ENCODE data around the gene C1orf74. TPM values are rescaled to one million over a fixed set of nuclear protein-coding genes. Genes with fewer than 3 reads are reported as not detected.

The C1orf74 gene
- total RNA-seq, 1 experiment from 2014 or later = 5.7 TPM

DNA sequence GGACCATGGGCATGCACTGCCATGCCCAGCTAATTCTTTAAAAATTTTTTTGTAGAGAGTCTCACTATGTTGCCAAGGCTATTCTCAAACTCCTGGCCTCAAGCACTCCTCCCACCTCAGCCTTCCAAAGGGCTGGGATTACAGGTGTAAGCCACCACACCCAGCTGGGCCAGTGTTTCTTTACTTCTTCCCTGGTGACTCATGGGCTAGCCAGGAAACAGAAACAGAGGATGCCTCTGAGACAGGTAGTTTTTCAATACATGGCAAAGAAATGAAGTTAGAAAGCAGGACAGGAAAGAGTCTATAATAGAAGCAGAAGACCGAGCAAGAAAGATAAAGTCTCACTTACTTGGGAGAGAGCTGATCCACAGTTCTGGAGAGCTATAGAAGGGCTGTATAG is 7.6 kb upstream of the C1orf74 start:
- no peaks in the 10 kb centered on the region for H3F3A ChIP-seq (ENCODE audit: low read length, unreplicated experiment)
- H3K36me3 ChIP-seq (ENCODE audit: low read depth, low read length) = peaks cover 75% of the 10 kb centered on the region
- H3K27me3 ChIP-seq (ENCODE audit: low read length) = no peaks in the 10 kb centered on the region
- no TSS peak for BruUV-seq (replicated peaks)
- no peak overlapping the region for H3K4me3 ChIP-seq (ENCODE audit: low read length)
- intact Hi-C loops (cut with micrococcal nuclease) = no loop called here
- no peak overlapping the region; the same call in 1 of the 2 replicates for H3K27ac ChIP-seq (ENCODE audit: low read length)
- no peaks in the 10 kb centered on the region for H3K9me3 ChIP-seq (ENCODE audit: low read length)
- H3K9me2 ChIP-seq (replicated peaks; ENCODE audit: low read length) = no peaks in the 10 kb centered on the region
- ATAC-seq = peak; percentile 76
- H4K20me1 ChIP-seq (ENCODE audit: low read length) = no peaks in the 10 kb centered on the region
- no peak overlapping the region for H3K4me2 ChIP-seq (ENCODE audit: low read length)
- CTCF ChIA-PET = interaction anchor here (0.8 kb wide), 1 partner anchor 31 kb away, joined by 4 read pairs; no protein-coding TSS in a partner anchor
- no peak overlapping the region for H3K9ac ChIP-seq (ENCODE audit: low read length)
- POLR2A ChIA-PET (ENCODE audit: unreplicated experiment) = no interaction called here
- peaks cover 16% of the 10 kb centered on the region for H3K4me1 ChIP-seq (ENCODE audit: insufficient read depth, low read length)
- no peaks in the 10 kb centered on the region for H3K79me2 ChIP-seq (ENCODE audit: low read length)
- no peak overlapping the region for H2AFZ ChIP-seq (ENCODE audit: low read length)
- DNase-seq = peak; percentile 66
- TF ChIP-seq EZH2phosphoT487 (IDR thresholded peaks at IDR 0.05; ENCODE audit: borderline replicate concordance, low read length) = no peak
- no peak for TF ChIP-seq EZH2 (IDR thresholded peaks at IDR 0.05; ENCODE audit: low read length, unreplicated experiment)
- TF ChIP-seq, protein P1, sequence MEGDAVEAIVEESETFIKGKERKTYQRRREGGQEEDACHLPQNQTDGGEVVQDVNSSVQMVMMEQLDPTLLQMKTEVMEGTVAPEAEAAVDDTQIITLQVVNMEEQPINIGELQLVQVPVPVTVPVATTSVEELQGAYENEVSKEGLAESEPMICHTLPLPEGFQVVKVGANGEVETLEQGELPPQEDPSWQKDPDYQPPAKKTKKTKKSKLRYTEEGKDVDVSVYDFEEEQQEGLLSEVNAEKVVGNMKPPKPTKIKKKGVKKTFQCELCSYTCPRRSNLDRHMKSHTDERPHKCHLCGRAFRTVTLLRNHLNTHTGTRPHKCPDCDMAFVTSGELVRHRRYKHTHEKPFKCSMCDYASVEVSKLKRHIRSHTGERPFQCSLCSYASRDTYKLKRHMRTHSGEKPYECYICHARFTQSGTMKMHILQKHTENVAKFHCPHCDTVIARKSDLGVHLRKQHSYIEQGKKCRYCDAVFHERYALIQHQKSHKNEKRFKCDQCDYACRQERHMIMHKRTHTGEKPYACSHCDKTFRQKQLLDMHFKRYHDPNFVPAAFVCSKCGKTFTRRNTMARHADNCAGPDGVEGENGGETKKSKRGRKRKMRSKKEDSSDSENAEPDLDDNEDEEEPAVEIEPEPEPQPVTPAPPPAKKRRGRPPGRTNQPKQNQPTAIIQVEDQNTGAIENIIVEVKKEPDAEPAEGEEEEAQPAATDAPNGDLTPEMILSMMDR (conservative IDR thresholded peaks at IDR 0.05; ENCODE audit: low read depth, low read length) = no peak

DNA sequence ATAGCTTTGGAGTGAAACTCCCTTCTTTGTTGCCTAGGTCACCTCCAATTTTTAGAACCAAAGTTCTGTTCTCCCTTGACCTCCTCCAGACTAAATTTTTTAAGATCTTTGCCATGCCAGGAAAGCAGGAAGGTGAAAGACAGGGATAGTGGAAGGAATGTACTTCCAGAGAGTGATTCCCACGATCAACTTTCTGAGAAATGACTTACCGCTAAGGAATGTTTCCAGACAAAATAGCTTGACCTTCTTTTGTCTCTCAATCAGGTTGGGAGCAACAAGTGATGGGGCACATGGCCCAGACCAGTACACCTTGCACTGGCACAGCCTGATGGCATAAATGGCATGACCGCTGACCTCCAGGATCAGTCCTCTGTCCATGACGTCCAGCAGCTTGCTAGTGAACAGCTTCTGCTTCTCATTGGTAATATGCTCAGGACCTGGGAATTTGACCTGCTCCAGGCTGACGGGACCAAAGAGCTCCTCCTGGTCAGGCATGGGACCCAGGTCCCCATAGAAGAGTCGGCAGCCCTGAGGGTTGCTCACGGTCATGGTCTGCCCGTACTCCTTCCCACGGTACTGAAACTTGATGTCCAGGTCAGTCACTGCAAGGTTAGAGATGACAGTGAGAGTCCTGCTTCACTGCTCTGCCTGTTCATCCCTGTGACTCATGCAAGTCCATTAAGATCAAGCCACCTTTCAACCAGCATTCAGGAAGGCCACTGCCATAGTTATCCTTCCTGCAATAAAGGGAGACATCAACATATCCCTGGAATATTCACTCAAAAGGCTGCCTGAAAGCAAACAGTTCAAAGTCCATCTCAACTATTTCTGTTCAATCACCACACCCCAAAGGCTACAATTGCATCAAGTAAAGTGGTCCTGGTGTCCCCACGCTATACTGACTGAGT is 6.2 kb upstream of the C1orf74 start:
- H3K4me3 ChIP-seq (ENCODE audit: low read length) = no peak overlapping the region
- POLR2A ChIA-PET (ENCODE audit: unreplicated experiment) = no interaction called here
- no peak overlapping the region for H3K4me2 ChIP-seq (ENCODE audit: low read length)
- no peaks in the 10 kb centered on the region for H3K9me2 ChIP-seq (replicated peaks; ENCODE audit: low read length)
- no peaks in the 10 kb centered on the region for H3K9me3 ChIP-seq (ENCODE audit: low read length)
- no peaks in the 10 kb centered on the region for H3F3A ChIP-seq (ENCODE audit: low read length, unreplicated experiment)
- CTCF ChIA-PET = no interaction called here
- intact Hi-C loops (cut with micrococcal nuclease) = no loop called here
- DNase-seq = no peak
- H3K9ac ChIP-seq (ENCODE audit: low read length) = no peak overlapping the region
- no peaks in the 10 kb centered on the region for H4K20me1 ChIP-seq (ENCODE audit: low read length)
- H3K79me2 ChIP-seq (ENCODE audit: low read length) = no peaks in the 10 kb centered on the region
- no TSS peak for BruUV-seq (replicated peaks)
- H3K4me1 ChIP-seq (ENCODE audit: insufficient read depth, low read length) = peaks cover 16% of the 10 kb centered on the region
- no peak for ATAC-seq
- no peak overlapping the region for H2AFZ ChIP-seq (ENCODE audit: low read length)
- H3K27ac ChIP-seq (ENCODE audit: low read length) = no peak overlapping the region
- TF ChIP-seq, protein P1 (conservative IDR thresholded peaks at IDR 0.05; ENCODE audit: low read depth, low read length) = no peak
- TF ChIP-seq EZH2phosphoT487 (IDR thresholded peaks at IDR 0.05; ENCODE audit: borderline replicate concordance, low read length) (no peak), EZH2 (IDR thresholded peaks at IDR 0.05; ENCODE audit: low read length, unreplicated experiment) (no peak)
- no peaks in the 10 kb centered on the region for H3K27me3 ChIP-seq (ENCODE audit: low read length)
- H3K36me3 ChIP-seq (ENCODE audit: low read depth, low read length) = peaks cover 63% of the 10 kb centered on the region

DNA sequence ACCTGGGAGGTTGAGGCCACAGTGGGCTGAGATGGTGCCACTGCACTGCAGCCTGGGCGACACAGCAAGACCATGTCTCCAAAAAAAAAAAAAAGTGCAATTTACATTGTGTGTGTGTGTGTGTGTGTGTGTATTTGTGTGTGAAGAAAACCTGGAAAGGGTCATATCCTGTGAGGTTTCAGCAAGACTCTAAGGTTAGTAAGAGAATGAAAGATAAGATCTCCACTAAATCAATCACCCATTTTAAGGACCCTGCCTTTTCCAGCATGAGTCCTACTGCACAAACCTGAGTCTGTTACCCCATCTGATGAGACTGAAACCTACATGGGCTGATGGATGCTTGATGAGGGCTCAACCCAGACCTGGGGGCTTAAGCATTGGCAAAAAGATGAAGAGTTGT is 4.9 kb upstream of the C1orf74 start:
- Histone ChIP-seq H3K36me3 (ENCODE audit: low read depth, low read length) (peaks cover 50% of the 10 kb centered on the region), H3K4me3 (ENCODE audit: low read length) (no peak overlapping the region), H3F3A (ENCODE audit: low read length, unreplicated experiment) (no peaks in the 10 kb centered on the region), H4K20me1 (ENCODE audit: low read length) (no peaks in the 10 kb centered on the region), H3K79me2 (ENCODE audit: low read length) (peaks cover under 1% of the 10 kb centered on the region; the same call in 1 of the 2 replicates), H2AFZ (ENCODE audit: low read length) (no peak overlapping the region), H3K9me3 (ENCODE audit: low read length) (no peaks in the 10 kb centered on the region), H3K4me2 (ENCODE audit: low read length) (no peak overlapping the region), H3K27me3 (ENCODE audit: low read length) (no peaks in the 10 kb centered on the region), H3K9ac (ENCODE audit: low read length) (no peak overlapping the region), H3K9me2 (replicated peaks; ENCODE audit: low read length) (no peaks in the 10 kb centered on the region), H3K27ac (ENCODE audit: low read length) (no peak overlapping the region), H3K4me1 (ENCODE audit: insufficient read depth, low read length) (peaks cover 22% of the 10 kb centered on the region)
- ChIA-PET CTCF (no interaction called here), POLR2A (ENCODE audit: unreplicated experiment) (no interaction called here)
- BruUV-seq (replicated peaks) = no TSS peak
- ATAC-seq (no peak), DNase-seq (no peak)
- intact Hi-C loops (cut with micrococcal nuclease) = no loop called here
- TF ChIP-seq EZH2phosphoT487 (IDR thresholded peaks at IDR 0.05; ENCODE audit: borderline replicate concordance, low read length) (no peak), EZH2 (IDR thresholded peaks at IDR 0.05; ENCODE audit: low read length, unreplicated experiment) (no peak)
- TF ChIP-seq, protein P1 (conservative IDR thresholded peaks at IDR 0.05; ENCODE audit: low read depth, low read length) = no peak

Data from PC-3 (cell line).